PC-9 (cell line): ENCODE measurements around the gene CENPP. TPM values are rescaled to one million over a fixed set of nuclear protein-coding genes. Genes with fewer than 3 reads are reported as not detected.

Source experiments
- BruUV-seq: library from RNA; stranded (reverse); fragments of 400-500 nt; replicated peaks from 2 replicates; lab custom pipeline; 2021; lab: Mats Ljungman, UMichigan
- CTCF ChIA-PET: fragments of 300-600 bp; sonication (Branson Sonifier 250); formaldehyde crosslinking; loops from one replicate; lab custom pipeline; 2022; ENCODE audit warnings: antibody characterized with exemption; lab: Charles Lee
- POLR2A ChIA-PET: fragments of 300-600 bp; sonication (Branson Sonifier 250); formaldehyde crosslinking; loops from one replicate; lab custom pipeline; 2022; ENCODE audit warnings: antibody characterized with exemption; ENCODE audit not compliant: unreplicated experiment; lab: Charles Lee
- DNase-seq, 2 experiments: peaks; one replicate each; pipeline versions ENCODE4 v3.0.0 to v3.0.0-alpha.2; 2015 to 2022; ENCODE audit warnings: mixed read lengths in 1 of 2
- H2AFZ ChIP-seq: fragments of 200-600 bp; sonication (generic); 2 replicates; pipeline ENCODE4 v1.8.1; 2017; ENCODE audit warnings: antibody characterized with exemption
- H3F3A ChIP-seq: fragments of 200-600 bp; sonication (generic); 2 replicates; pipeline ENCODE4 v1.8.1; 2017; ENCODE audit warnings: antibody characterized with exemption, mild to moderate bottlenecking, low read depth; ENCODE audit not compliant: insufficient read depth
- H3K27ac ChIP-seq: fragments of 200-600 bp; sonication (generic); 2 replicates; pipeline ENCODE4 v1.6.1; 2016; ENCODE audit warnings: mixed run types
- H3K27me3 ChIP-seq: fragments of 200-600 bp; sonication (generic); 2 replicates; pipeline ENCODE4 v1.6.1; 2016; ENCODE audit warnings: low read depth, mixed run types; ENCODE audit not compliant: insufficient read depth
- H3K36me3 ChIP-seq: fragments of 200-600 bp; sonication (generic); 2 replicates; pipeline ENCODE4 v1.6.1; 2016; ENCODE audit warnings: low read depth, mixed run types
- H3K4me1 ChIP-seq: fragments of 200-600 bp; sonication (generic); replicated peaks from 2 replicates; pipeline ENCODE4 v1.6.1; 2016; ENCODE audit warnings: mixed run types; ENCODE audit not compliant: insufficient read depth
- H3K4me2 ChIP-seq: fragments of 200-600 bp; sonication (generic); 2 replicates; pipeline ENCODE4 v1.6.1; 2017; ENCODE audit warnings: mixed run types
- H3K4me3 ChIP-seq: fragments of 200-600 bp; sonication (generic); 2 replicates; pipeline ENCODE4 v1.6.1; 2016; ENCODE audit warnings: mixed run types
- H3K79me2 ChIP-seq: fragments of 200-600 bp; sonication (generic); 2 replicates; pipeline ENCODE4 v1.6.1; 2017; ENCODE audit warnings: low read depth, mixed run types
- H3K9me2 ChIP-seq: fragments of 200-600 bp; sonication (generic); 2 replicates; pipeline ENCODE4 v1.8.1; 2017; ENCODE audit warnings: mild to moderate bottlenecking; ENCODE audit not compliant: insufficient read depth
- H3K9me3 ChIP-seq: fragments of 200-600 bp; sonication (generic); 2 replicates; pipeline ENCODE4 v1.8.1; 2016; ENCODE audit warnings: low read depth; ENCODE audit not compliant: insufficient read depth
- H4K20me1 ChIP-seq: fragments of 200-600 bp; sonication (generic); 2 replicates; pipeline ENCODE4 v1.8.1; 2017; ENCODE audit not compliant: insufficient read depth
- CTCF ChIP-seq: fragments of 200-600 bp; sonication (generic); conservative IDR thresholded peaks from 2 replicates; pipeline ENCODE4 v1.6.1; 2017; ENCODE audit warnings: mixed run types, antibody characterized with exemption, mild to moderate bottlenecking, moderate library complexity
- EZH2 ChIP-seq: fragments of 200-600 bp; sonication (generic); IDR thresholded peaks from 2 replicates; pipeline ENCODE4 v1.8.0; 2017; ENCODE audit warnings: antibody characterized with exemption, low read depth
- intact Hi-C: fragments of 100-400 bp; cut with micrococcal nuclease; formaldehyde crosslinking; loops from one replicate; pipeline ENCODE4 v1.10.0; 2022; ENCODE audit not compliant: unreplicated experiment
- total RNA-seq: library from RNA; stranded (reverse); gene quantifications from 2 replicates; pipeline ENCODE4 v1.2.3, GENCODE V29; 2021

The CENPP gene
- total RNA-seq, 1 experiment from 2014 or later: 10.0 TPM

- Histone ChIP-seq H4K20me1 (no peaks in the 10 kb centered on the region), H2AFZ (no peak overlapping the region), H3K27ac (no peak overlapping the region), H3K4me2 (no peak overlapping the region), H3K9me3 (no peaks in the 10 kb centered on the region), H3K4me3 (no peak overlapping the region), H3K79me2 (no peaks in the 10 kb centered on the region), H3K9me2 (no peaks in the 10 kb centered on the region), H3K27me3 (no peaks in the 10 kb centered on the region), H3K4me1 (no peaks in the 10 kb centered on the region), H3K36me3 (no peaks in the 10 kb centered on the region), H3F3A (no peaks in the 10 kb centered on the region)
- intact Hi-C loops: no loop called here
- BruUV-seq: no TSS peak
- ChIA-PET POLR2A (no interaction called here), CTCF (no interaction called here)
- no peak for DNase-seq
- TF ChIP-seq CTCF (no peak), EZH2 (no peak)
Observed at GRCh38 chr9:92393686-92394085, 67.9 kb downstream of the CENPP start.

GRCh38 chr9:92395617-92396016, 69.9 kb downstream of the CENPP start:
- no peak for TF ChIP-seq CTCF
- BruUV-seq: no TSS peak
- intact Hi-C loops: no loop called here

DNA sequence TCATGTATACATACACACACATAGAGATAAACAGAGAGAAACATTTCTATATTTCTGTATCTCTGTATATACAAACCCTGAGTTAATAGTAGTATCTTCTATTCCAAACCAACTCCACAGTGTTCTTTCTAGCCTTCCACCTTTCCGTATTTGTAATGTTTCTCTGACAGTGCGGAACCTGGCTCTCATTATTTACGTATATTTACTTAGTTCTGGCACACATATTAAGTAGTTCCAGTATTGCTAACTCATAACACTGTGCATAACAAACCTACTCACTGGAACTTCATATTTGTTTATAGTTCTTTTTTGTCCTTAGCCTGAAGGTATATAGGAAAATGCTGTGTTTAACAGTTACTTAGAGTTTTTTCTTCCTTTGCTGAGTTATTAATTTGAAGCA, 72.1 kb downstream of the CENPP start:
- Histone ChIP-seq H3K9me2 (no peaks in the 10 kb centered on the region), H3K4me2 (no peak overlapping the region), H3K27me3 (no peaks in the 10 kb centered on the region), H3K9me3 (no peaks in the 10 kb centered on the region), H3K4me3 (no peak overlapping the region), H3F3A (no peaks in the 10 kb centered on the region), H3K79me2 (no peaks in the 10 kb centered on the region), H3K4me1 (no peaks in the 10 kb centered on the region), H3K27ac (no peak overlapping the region), H4K20me1 (no peaks in the 10 kb centered on the region), H3K36me3 (no peaks in the 10 kb centered on the region), H2AFZ (no peak overlapping the region)
- BruUV-seq: no TSS peak
- no peak for DNase-seq
- intact Hi-C loops: no loop called here
- POLR2A ChIA-PET: no interaction called here
- CTCF ChIA-PET: no interaction called here
- no peak for TF ChIP-seq CTCF
- TF ChIP-seq EZH2: no peak

More at GRCh38 chr9:92395617-92396016, 69.9 kb downstream of the CENPP start:
- CTCF ChIA-PET: interaction anchor here (0.6 kb wide), 1 partner anchor 637 kb away, joined by 3 read pairs; no protein-coding TSS in a partner anchor
- H3F3A ChIP-seq: no peaks in the 10 kb centered on the region
- no peaks in the 10 kb centered on the region for H3K79me2 ChIP-seq
- no peaks in the 10 kb centered on the region for H4K20me1 ChIP-seq
- H2AFZ ChIP-seq: no peak overlapping the region
- H3K36me3 ChIP-seq: no peaks in the 10 kb centered on the region
- no peak overlapping the region for H3K4me2 ChIP-seq
- POLR2A ChIA-PET: no interaction called here
- DNase-seq: no peak
- H3K4me3 ChIP-seq: no peak overlapping the region
- no peak overlapping the region for H3K27ac ChIP-seq
- no peaks in the 10 kb centered on the region for H3K4me1 ChIP-seq
- no peaks in the 10 kb centered on the region for H3K27me3 ChIP-seq
- no peaks in the 10 kb centered on the region for H3K9me2 ChIP-seq
- no peaks in the 10 kb centered on the region for H3K9me3 ChIP-seq
